22Rv1 (cell line): ENCODE data around the gene ARIH2.

ENCODE experiments used
- H3K27ac ChIP-seq: fragments of 450-650 bp; 2 replicates; pipeline ENCODE4 v1.5.1; 2017
- ZFX ChIP-seq: fragments of 450-650 bp; IDR thresholded peaks from 2 replicates; pipeline ENCODE4 v1.6.1; 2017; ENCODE audit warnings: antibody characterized with exemption, borderline replicate concordance
- TF ChIP-seq, protein P1 (sequence below): fragments of 450-650 bp; IDR thresholded peaks from 2 replicates; pipeline ENCODE4 v1.5.1; 2017; ENCODE audit warnings: mild to moderate bottlenecking

The ARIH2 gene

DNA sequence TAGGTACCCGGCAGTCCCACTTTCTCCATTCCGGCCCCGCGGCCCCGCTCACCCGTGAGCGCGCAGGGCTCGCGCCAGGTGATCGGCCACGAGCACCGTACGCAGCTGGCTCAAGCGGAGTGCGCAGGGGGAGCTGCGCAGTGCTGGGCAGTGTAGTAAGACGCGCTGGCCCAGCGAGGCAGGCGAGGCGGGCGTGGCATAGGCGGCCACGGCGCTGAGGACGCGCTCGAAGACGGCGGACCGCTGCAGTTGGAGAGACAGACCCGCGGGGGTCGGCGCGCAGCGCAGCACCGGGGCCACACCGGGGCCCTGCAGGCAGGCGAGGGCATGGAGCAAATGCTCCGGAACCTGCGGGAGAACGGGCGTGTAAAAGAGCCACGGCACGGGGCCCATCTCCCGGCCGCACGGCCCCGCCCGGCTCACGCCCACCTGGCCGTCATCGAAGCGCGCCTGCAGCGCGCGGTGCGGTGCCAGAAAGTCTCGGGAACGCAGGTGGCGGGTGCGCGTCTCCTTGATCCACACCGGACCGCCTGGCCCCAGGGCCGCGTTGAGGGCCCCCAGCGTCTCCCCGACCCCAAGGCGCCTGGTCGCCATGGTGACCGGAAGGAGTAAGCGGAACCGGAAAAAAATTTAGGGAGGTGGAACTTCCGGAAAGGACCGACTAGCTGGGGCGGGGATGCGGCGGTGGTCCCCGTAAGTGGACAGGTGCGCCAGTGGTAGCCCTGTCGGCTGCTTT is 99.5 kb downstream of the ARIH2 start, which contains the start of gene DALRD3:
Gene DALRD3 (minus strand): TSS at position 610 of the 736 bp plus-strand sequence. CDS start 16 bp downstream, at position 594.
- no peak for TF ChIP-seq ZFX
- TF ChIP-seq, protein P1, sequence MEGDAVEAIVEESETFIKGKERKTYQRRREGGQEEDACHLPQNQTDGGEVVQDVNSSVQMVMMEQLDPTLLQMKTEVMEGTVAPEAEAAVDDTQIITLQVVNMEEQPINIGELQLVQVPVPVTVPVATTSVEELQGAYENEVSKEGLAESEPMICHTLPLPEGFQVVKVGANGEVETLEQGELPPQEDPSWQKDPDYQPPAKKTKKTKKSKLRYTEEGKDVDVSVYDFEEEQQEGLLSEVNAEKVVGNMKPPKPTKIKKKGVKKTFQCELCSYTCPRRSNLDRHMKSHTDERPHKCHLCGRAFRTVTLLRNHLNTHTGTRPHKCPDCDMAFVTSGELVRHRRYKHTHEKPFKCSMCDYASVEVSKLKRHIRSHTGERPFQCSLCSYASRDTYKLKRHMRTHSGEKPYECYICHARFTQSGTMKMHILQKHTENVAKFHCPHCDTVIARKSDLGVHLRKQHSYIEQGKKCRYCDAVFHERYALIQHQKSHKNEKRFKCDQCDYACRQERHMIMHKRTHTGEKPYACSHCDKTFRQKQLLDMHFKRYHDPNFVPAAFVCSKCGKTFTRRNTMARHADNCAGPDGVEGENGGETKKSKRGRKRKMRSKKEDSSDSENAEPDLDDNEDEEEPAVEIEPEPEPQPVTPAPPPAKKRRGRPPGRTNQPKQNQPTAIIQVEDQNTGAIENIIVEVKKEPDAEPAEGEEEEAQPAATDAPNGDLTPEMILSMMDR, result no peak
- peak within 1 kb of the TSS; percentile 98 for H3K27ac ChIP-seq

DNA sequence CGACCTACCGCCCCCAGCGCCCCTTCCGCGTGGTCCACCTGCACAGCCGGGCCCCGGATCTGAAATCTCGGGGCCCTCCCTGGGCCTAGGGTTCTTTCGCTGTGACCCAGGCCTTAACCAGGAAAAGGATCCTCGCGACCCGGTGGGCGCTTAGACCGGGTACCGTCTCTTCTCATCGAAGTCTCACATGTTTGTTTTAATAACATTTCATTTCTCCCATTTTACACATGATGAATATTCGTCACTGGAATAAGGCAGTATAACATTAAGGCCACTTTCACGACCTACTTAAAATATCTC is 100.0 kb downstream of the ARIH2 start:
- TF ChIP-seq ZFX, result no peak
- TF ChIP-seq, protein P1, result no peak
- H3K27ac ChIP-seq, result peak overlapping the region; percentile 98

DNA sequence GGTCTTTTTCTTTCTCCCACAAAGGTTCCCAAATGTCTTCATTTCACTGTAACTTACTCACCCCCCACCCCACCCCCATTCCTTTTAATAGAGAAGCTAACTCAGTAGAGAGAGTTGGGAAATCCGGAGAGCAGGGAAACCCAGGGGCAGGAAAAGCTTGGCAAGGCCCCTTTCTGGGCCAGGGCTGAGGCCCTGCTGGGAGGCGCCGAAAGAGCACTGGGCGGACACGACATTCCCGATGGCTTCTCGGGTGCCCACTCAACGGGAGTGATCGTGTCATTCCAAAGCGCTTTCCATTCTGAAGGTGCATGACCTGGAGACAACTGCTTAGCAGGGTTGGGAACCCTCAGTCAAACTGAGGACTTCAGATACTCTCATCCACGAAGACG is 101.3 kb downstream of the ARIH2 start:
- TF ChIP-seq ZFX, result no peak
- TF ChIP-seq, protein P1, result no peak
- H3K27ac ChIP-seq, result peak overlapping the region; percentile 98

DNA sequence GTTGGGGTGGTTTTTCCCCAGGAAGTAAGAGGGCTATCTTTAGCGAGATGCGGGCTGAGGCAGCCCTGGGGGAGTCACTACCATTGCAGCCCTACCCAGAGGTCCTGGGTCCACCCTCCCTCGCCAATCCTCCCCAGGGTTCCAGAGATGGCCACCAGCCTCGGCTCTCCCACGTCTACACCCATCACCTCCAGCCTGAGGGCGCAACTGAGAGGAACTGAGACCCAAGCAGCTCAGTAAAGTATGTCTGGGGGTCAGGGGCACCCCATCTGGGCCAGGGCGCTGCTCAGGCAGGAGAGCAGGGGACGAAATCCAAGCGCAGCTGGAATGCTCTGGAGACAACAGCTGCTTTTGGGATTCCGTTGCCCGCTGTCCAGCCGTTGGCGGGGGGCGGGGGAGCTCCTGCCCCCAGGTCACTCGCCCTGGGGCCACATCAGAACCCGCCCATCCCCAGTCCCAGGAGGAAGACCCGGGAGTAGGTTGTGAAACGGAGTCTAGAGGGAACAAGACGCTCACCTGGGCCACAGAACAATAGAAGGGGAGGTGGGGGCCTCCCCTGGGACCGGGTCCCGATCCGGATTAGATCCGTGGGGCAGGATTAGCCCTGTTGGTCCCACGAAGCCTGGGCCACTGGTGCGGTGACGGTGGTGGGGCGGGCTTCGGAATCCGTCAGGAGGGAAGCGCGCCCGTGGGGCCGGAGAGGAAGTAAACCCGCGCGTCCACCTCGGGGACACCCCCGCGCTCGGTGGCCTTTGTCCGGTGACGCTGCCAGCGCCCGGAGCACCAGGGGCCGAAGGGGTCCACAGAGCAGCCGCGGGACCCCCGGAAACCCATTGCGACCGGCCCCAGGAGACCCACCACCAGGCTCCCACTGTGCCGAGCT is 101.9 kb downstream of the ARIH2 start:
- peak overlapping the region; percentile 98 for H3K27ac ChIP-seq
- TF ChIP-seq, protein P1, result no peak
- TF ChIP-seq ZFX, result no peak

DNA sequence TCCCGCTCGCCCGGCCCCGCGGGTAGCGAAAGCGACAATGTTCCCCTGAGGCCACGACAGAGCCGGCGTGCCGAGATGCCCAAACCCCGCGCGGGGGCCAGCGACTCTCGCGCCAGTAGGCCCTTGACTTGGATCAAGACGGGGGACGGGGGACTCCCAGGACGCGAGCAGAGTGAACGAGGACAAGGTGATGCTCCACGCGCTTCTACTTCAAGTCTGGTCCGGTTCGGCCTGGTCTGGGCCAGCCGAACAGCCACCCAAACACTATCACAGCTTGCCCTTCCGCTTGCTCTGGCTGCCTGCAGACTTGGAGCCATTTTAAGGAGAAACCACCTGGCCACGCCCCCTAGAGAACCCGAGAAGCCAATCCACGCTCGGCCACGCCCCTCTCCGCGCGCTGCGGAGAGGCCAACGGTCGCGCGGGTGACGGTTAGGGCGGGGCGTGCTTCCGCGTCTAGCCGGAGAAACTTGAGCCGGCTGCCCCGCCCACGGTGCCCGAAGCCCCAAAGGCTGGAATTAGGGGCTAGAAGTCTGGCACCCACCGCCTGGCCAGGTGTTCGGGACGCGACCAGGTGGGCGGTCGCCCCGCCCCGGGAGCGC is 102.7 kb downstream of the ARIH2 start:
- TF ChIP-seq ZFX, result no peak
- TF ChIP-seq, protein P1, result no peak
- peak overlapping the region; percentile 98 for H3K27ac ChIP-seq

DNA sequence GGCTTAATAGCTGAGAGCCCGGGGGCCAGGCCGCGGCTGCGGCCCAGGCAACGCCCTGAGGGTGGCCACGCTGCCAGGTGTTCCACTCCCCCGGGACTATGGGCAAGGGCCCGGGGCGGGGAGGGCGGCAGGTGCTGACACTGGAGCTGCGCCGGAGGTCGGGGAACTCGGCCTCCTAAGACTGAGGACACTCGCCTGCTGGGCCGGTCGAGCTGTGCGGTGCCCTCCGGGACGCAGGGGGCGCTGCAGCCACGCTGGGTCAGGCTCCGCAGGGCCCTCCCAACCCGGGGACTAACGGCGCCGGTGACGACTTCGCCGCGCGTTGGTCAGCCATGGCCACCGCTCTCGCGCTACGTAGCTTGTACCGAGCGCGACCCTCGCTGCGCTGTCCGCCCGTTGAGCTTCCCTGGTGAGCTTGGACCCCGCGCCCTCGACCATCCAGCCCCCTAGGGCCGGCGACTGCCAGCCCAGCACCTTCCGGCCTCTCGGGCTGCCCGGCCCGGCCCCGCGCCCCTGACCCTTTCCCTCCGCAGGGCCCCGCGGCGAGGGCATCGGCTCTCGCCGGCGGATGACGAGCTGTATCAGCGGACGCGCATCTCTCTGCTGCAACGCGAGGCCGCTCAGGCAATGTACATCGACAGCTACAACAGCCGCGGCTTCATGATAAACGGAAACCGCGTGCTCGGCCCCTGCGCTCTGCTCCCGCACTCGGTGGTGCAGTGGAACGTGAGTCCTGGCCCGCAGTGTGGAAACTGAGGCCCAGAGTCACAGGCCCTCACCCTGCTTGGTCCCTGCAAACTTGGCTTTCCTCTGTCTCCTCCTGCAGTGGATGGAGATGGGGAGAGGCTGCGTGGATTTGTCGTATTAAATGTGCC is 103.4 kb downstream of the ARIH2 start, which contains the start of gene NDUFAF3:
Gene NDUFAF3 (plus strand): TSS at position 309 of the 875 bp plus-strand sequence. CDS start 24 bp downstream, at position 333.
- peak within 1 kb of the TSS; percentile 98 for H3K27ac ChIP-seq
- TF ChIP-seq ZFX, result no peak
- TF ChIP-seq, protein P1, result peak; percentile 97
